K562 (cell line): ENCODE results near the gene SLC39A3. TPM values are rescaled to one million over a fixed set of nuclear protein-coding genes. Genes with fewer than 3 reads are reported as not detected.

Experiments
- CHD7 ChIP-seq: fragments of 200-600 bp; sonication (generic); IDR thresholded peaks from one replicate; pipeline ENCODE4 v1.6.1; 2012; ENCODE audit warnings: mild to moderate bottlenecking, low read depth, low read length, inconsistent platforms
- CREB1 ChIP-seq, 2 experiments: sonication (generic) in 1 of 2; formaldehyde crosslinking in 1 of 2; IDR thresholded peaks; 2 replicates each; pipeline versions ENCODE4 v1.6.1 to v1.8.0; 2012 to 2022; ENCODE audit warnings: inconsistent platforms in 1 of 2, mild to moderate bottlenecking in 1 of 2, missing genetic modification reagents in 1 of 2, moderate library complexity in 1 of 2
- FIP1L1 ChIP-seq: fragments of 200-400 bp; formaldehyde crosslinking; IDR thresholded peaks from 2 replicates; pipeline ENCODE4 v1.6.1; 2018; ENCODE audit warnings: mild to moderate bottlenecking, low read depth, low read length; ENCODE audit not compliant: poor library complexity, severe bottlenecking
- FUS ChIP-seq: fragments of 200-400 bp; formaldehyde crosslinking; optimal IDR thresholded peaks from 2 replicates; pipeline ENCODE3; 2017; ENCODE audit warnings: low read depth, low read length
- HCFC1 ChIP-seq: IDR thresholded peaks from 2 replicates; pipeline ENCODE4 v1.6.1; 2012; ENCODE audit warnings: low read depth, low read length, improper control_type of control experiment
- MTA3 ChIP-seq: fragments of 450-650 bp; formaldehyde crosslinking; IDR thresholded peaks from 2 replicates; pipeline ENCODE4 v1.6.1; 2017; ENCODE audit warnings: mild to moderate bottlenecking, borderline replicate concordance
- RBFOX2 ChIP-seq: fragments of 200-400 bp; formaldehyde crosslinking; IDR thresholded peaks from 2 replicates; pipeline ENCODE4 v1.6.1; 2017; ENCODE audit warnings: low read depth, mild to moderate bottlenecking, low read length, moderate library complexity
- TFAP4 ChIP-seq: sonication (generic); formaldehyde crosslinking; IDR thresholded peaks from 2 replicates; pipeline ENCODE4 v1.8.0; 2022; ENCODE audit warnings: missing genetic modification reagents, mild to moderate bottlenecking, moderate library complexity, borderline replicate concordance
- ZNF146 ChIP-seq: IDR thresholded peaks from one replicate; pipeline ENCODE4 v1.6.1; 2018; ENCODE audit warnings: missing compliant biosample characterization; ENCODE audit not compliant: unreplicated experiment
- polyA plus RNA-seq, 8 experiments: library from polyadenylated mRNA; depleted of rRNA in 4 of 8; stranded (reverse) in 5 of 8; unstranded in 3 of 8; fragments of >200 nt; fragmentation: Nextera tagmentation in 2 of 8; fragmentation: Illumina TruSeq in 1 of 8; extraction: Ambion mirVana in 2 of 8; extraction: Trizol in 1 of 8; gene quantifications; 2 replicates each; pipeline versions ENCODE4 v1.2.1 to v1.2.3, GENCODE V29; 2011 to 2014; ENCODE audit warnings: inconsistent platforms in 1 of 8, missing spikeins in 1 of 8
- total RNA-seq, 7 experiments: library from RNA; depleted of rRNA in 6 of 7; stranded (reverse); fragments of >200 nt in 6 of 7; fragmentation: Illumina TruSeq in 2 of 7; extraction: Trizol in 2 of 7; gene quantifications; 2 replicates each; pipeline versions ENCODE4 v1.2.1 to v1.2.3, GENCODE V29; 2011 to 2021; ENCODE audit warnings: low replicate concordance in 1 of 7
- TF ChIP-seq, protein P1 (sequence below): fragments of 450-650 bp; IDR thresholded peaks from 2 replicates; pipeline ENCODE4 v1.6.1; 2018; ENCODE audit not compliant: partially characterized antibody

The SLC39A3 gene
- total and polyA plus RNA-seq, 9 of the 15 experiments (the other 6 are each of a cell fraction or from before 2014, with no cell fraction given) = 2.3 to 215 (median 127) TPM

GRCh38 chr19:2785244-2785997 lies 45.6 kb upstream of the SLC39A3 start, which contains the start of gene THOP1 (continued):
- no peak for TF ChIP-seq CHD7
- TF ChIP-seq, protein P1, sequence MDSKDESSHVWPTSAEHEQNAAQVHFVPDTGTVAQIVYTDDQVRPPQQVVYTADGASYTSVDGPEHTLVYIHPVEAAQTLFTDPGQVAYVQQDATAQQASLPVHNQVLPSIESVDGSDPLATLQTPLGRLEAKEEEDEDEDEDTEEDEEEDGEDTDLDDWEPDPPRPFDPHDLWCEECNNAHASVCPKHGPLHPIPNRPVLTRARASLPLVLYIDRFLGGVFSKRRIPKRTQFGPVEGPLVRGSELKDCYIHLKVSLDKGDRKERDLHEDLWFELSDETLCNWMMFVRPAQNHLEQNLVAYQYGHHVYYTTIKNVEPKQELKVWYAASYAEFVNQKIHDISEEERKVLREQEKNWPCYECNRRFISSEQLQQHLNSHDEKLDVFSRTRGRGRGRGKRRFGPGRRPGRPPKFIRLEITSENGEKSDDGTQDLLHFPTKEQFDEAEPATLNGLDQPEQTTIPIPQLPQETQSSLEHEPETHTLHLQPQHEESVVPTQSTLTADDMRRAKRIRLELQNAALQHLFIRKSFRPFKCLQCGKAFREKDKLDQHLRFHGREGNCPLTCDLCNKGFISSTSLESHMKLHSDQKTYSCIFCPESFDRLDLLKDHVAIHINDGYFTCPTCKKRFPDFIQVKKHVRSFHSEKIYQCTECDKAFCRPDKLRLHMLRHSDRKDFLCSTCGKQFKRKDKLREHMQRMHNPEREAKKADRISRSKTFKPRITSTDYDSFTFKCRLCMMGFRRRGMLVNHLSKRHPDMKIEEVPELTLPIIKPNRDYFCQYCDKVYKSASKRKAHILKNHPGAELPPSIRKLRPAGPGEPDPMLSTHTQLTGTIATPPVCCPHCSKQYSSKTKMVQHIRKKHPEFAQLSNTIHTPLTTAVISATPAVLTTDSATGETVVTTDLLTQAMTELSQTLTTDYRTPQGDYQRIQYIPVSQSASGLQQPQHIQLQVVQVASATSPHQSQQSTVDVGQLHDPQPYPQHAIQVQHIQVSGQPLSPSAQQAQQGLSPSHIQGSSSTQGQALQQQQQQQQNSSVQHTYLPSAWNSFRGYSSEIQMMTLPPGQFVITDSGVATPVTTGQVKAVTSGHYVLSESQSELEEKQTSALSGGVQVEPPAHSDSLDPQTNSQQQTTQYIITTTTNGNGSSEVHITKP = peak; percentile 63
- TF ChIP-seq ZNF146 (CRISPR knock-in tag) = no peak
- TF ChIP-seq HCFC1 = peak; percentile 50
- peak; percentile 90 for TF ChIP-seq FIP1L1
- peak; percentile 91 for TF ChIP-seq RBFOX2
- TF ChIP-seq FUS = peak; percentile 56
- TF ChIP-seq CREB1 (IDR thresholded peaks at IDR 0.05) = peak; percentile 59; the same call in 1 of the 2 replicates
- peak; percentile 72; the same call in 1 of the 2 replicates for TF ChIP-seq CREB1 (CRISPR knock-in tag; IDR thresholded peaks at IDR 0.05)
- TF ChIP-seq MTA3 = peak; percentile 32; the same call in 1 of the 2 replicates
- TF ChIP-seq TFAP4 = peak; percentile 61; the same call in 1 of the 2 replicates
